Fibroblast of skin of right quadriceps (primary cell): ENCODE data around the gene TYROBP.
"Not testable (repeated sequence)": the region's sequence is repeated elsewhere in the genome, so short reads cannot be mapped to it uniquely, and the experiment has no call there.

Experiments
- DNase-seq: peaks from one replicate; pipeline ENCODE4 v3.0.0-alpha.2; 2013

Gene TYROBP

DNA sequence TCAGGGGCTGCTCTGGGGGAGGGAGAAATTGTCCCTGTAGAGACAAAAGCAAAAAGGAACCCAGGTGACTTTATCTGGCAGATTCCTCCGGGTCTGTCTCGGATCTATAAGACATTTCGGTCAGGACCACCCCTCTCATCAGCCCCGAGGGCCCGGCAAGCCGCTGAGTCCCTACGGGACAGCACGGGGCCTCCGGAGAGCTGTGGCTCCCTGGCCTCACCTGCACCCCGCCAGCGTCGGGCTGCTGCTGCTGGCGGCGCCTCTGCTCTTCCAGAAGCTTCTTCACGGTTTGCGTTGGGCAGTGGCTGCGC lies 9.6 kb downstream of the TYROBP start:
- no peak for DNase-seq

DNA sequence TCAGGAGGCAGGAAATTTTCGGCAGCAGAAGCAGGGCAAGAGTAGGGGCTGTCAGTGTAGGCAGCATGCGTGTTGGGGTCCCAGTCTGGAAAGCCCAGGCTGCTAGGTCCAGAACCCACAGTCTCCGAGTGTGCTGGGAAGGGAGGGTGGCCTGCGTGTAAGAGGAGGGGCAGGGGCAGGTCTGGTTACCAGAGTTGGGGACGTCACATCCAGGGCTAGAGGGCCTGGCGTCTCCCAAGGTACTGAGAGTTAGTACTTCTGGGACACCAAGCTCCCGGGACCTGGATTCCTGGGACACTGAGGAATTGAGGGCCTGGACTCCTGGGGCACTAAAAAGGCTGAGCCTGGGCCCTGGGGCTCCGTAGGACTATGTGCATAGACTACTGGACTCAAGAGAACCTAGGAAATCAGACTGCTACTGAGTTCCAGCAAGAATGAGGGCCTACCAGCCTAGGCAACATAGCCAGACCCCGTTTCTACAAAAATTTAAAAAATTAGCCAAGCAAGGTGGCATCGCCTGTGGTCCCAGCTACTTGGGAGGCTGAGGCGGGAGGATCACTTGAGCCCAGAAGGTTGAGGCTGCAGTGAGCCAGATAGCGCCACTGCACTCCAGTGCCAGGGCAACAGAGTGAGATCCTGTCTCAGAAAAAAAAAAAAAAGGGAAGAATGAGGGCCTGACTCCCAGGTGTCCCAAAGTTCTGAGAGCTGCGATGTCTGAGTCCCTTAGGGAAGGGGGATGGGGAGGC lies 10.2 kb downstream of the TYROBP start:
- no peak for DNase-seq

DNA sequence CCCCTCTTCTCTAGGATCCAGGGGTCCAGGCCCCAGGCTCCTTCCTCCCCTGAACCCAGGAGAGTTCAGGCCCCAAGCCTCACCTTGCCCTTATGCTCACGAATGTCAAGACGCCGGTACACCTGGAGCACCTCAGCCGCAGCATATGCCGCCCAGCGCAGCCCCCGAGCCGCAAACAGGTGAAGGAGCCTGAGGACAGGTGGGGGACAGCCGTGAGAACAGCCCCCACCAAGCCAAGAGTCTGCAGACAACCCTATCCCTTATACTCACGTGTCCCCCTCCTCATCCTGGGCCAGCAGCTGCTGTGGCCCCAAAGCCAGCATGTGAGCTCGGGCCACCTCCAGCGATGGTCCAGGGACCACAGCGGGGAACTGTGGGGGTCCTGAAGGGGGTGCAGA lies 11.5 kb downstream of the TYROBP start:
- no peak for DNase-seq

DNA sequence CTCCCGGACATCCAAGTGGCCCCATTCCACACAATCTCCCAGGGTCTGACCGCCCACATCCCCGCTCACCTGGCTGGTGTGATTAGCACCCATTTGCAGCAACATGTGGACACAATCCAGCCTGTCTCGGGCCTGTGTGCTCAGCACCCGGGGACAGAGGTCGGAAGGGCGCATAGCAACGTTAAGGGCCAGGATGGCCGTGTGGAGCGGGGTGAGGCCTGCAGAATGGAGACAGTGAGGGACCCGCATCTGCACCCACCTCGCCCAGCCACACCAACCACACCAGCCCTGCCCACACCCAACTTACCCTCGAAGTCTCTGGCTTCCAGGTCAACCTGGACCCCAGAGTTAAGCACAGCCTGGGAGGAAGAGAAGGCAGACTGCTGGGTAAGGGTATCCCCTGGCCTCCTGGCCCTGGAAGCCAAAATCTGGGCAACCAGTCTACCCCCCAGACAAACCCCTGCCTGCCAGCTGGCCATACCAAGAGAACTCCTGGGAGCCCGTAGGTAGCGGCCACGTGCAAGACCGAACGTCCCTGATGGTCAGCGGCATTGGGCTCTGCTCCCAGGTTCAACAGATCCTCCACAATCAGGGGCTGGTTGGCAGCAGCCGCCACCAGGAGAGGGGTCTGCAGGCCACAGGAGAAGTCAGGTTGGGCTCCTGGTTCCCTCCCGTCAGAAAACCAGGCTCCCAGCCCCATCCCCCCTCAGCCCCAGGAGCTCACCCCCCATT lies 12.0 kb downstream of the TYROBP start:
- DNase-seq, result no peak

DNA sequence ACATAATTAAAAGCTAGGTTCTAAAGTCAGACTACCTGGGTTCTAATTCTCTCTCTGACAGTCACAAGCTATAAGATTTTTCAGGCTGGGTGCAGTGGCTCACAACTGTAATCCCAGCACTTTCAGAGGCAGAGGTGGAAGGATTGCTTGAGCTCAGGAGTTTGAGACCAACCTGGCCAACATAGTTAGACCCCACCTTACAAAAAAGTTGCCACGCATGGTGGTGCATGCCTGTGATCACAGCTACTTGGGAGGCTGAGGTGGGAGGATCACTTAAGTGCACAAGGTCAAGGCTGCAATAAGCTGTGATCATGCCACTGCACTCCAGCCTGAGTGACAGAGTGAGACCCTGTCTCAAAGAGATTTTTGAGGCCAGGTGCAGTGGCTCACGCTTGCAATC lies 13.8 kb downstream of the TYROBP start:
- no peak for DNase-seq

DNA sequence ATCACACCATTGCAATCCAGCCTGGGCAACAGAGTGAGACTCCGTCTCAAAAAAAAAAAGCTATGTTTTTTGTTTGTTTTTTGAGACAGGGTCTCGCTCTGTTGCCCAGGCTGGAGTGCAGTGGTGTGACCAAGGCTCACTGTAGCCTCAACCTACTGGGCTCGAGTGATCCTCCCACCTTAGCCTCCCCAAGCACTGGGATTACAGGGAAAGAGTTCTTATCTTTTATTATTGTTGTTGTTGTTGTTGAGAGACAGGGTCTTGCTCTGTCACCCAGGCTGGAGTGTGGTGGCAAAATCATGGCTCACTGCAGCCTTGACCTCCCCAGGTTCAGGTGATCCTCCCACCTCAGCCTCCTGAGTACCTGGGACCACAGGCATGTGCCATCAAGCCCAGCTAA lies 16.3 kb downstream of the TYROBP start:
- DNase-seq, result not testable (repeated sequence)

DNA sequence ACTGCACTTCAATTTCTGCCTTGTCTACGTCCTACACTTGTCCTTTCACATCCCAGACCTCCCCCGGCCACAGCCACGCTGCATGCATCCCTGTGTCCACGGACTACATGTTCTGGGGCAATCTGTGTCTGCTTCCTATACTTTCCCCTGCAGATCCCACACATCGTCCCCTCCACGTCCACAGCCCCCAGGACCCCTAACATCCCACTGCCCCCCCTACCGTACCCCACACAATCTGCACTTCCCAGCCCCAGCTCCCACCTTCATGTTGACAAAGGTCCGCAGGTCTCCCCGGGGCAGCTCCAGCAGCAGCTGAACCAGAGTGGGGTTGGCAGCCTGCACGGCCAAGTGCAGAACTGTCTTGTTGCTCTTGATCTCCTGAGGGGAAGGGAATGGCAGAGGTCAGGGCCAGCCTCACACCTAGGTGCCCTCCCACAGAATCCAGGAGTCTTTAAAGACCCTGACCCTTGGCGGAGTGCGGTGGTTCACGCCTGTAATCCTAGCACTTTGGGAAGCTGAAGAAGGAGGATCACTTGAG lies 17.9 kb downstream of the TYROBP start:
- DNase-seq, result no peak

DNA sequence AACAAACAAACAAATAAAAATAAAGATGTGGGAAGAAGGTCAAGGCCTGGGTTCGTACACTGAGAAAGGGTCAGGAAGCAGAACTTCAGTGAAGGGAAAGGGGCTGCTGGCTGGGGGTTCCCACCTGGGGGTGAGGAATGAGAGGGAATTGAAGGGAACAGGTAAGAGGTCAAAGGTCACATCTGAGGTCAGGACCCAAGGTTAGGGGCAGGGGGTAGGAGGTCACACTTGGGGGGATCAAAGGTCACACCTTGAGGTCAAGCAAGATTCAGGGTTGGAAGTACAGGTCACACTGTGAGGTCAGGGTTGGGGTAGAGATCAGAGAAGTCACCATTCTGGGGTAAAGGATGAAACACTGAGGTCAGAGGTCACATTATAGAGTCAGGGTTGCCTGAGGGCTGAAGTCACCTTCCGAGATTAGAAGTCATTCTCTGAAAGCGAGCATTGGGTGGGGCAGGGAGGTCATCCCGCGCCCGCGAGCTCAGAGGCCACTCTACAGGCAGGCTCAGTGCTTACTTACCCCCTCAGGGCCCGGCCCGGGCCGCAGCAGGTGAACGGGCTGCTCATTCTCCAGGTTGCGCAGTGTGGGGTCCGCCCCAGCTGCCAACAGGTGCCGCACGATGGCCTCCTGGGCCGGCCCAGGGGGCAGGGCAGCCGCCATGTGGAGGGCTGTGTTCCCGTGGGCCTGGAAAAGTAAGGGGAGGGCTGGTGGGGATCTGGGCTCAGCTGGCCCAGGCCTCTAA lies 18.6 kb downstream of the TYROBP start:
- DNase-seq, result no peak

DNA sequence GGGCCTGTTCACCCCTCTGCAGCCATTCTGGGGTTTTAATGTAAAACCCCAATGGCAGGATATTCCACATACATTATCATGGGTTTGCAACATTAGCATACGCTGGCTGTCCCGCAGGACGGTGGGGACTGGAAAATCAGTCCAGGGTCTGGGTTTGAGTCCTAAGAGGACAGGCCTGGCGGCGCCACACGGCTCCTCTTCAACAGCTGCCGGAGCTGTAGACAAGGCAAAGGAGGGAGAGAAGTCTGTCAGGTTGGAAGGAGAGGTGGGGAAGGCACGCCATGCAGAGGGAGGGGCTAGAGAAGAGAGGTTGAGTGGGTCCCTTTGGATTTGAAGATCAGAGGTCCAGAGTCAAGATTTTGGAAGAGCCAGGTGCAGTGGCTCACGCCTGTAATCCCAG lies 19.7 kb downstream of the TYROBP start:
- DNase-seq, result no peak

DNA sequence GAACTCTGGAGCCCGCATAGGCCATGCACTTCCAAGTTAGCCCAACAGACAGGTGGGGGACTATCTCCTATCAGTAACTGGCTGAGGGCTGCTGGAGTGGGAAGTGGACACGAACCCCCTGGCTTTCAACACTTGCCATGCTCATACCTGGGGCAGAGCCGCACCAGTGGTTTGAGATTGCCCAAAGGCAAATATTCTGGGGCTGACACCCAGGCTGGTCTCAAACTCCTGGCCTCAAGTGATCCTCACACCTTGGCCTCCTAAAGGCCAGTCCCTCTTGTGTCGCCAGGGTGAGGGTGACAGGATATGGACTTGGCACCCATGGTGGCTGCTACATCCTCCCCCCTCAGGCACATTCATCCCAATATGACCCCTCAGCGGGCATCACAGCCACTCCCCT lies 20.9 kb downstream of the TYROBP start:
- no peak for DNase-seq

DNA sequence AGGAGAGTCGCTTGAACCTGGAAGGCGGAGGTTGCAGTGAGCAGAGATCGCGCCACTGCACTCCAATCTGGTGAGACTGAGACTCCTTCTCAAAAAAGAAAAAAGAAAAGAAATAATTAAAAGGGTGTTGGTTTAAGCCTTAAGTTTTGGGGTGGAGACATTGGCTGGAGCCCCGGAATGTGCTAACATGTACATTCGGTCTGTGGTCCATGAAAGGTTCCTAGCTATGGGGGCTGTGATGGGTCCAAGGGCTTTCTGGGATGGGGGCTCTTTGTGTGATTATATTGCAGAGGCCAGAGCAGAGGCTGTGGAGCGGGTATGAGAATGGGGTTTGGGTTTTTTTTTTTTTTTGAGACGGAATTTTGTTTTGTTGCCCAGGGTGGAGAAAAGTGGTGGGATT lies 22.2 kb downstream of the TYROBP start:
- DNase-seq, result no peak

DNA sequence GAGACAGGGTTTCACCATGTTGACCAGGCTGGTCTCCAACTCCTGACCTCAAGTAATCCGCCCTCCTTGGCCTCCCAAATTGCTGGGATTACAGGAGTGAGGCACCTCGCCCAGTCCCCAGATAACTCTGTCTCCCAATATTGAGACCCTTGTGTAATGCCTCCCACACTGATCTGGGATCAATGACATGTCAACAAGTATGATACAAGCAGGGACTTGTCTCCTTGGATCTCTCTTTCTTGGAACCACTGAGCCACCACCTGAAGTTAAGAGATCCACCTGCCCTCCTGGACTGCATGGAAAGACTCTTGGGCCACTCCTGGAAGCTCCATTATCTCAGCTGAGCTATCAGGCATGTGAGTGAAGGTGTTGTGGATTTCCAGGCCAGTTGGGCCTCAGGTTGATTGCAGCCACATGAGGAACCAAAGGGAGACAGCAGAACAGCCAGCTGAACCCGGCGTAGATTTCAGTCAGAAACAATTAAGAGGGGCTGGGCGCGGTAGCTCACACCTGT lies 22.8 kb downstream of the TYROBP start:
- DNase-seq, result no peak

DNA sequence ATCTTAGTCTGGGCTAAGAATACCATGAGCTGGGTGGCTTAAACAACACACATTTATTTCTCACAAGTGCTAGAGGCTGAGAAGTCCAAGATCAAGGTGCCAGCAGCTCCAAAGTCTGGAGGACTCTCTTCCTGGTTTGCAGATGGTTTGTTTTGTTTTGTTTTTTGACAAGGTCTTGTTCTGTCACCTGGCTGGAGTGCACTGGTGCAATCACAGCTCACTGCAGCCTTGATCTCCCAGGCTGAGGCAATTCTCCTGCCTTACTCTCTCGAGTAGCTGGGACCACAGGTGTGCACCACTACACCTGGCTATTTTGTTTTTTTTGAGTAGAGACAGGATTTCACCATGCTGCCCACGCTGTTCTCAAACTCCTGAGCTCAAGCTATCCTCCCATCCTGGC lies 24.2 kb downstream of the TYROBP start:
- DNase-seq, result no peak

DNA sequence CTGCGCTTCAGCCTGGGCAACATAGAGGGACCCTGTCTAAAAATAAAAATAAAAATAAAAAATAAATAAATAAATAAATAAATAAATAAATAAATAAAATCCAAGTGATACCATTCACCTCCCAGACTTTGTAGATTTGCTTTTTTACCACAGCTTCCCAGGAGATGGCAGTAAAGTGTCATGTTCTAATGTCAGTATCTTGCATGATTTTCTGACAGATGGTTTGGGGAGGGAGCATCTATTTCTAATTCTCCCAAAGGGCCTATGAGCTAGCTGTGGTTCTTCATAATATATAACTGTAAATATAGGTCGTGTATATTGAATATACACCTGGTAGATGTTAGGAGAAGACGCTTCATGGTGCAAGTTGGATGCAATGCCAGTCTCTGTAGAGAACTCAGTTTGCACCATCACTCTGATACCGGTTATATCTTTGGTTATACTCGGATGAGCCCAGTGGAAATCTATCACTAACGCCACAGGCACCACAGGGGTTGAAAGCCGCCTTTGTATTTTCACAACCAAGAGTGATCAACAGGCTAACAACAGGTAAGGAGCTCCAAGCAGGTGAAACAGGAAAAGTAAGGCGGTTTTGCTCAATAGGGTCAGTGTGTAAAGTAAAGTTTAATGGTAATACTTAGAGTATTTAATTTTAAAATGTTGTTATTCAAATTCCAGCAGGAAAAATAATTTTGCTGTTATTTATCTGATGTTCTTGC lies 25.8 kb downstream of the TYROBP start:
- peak; percentile 77 for DNase-seq

DNA sequence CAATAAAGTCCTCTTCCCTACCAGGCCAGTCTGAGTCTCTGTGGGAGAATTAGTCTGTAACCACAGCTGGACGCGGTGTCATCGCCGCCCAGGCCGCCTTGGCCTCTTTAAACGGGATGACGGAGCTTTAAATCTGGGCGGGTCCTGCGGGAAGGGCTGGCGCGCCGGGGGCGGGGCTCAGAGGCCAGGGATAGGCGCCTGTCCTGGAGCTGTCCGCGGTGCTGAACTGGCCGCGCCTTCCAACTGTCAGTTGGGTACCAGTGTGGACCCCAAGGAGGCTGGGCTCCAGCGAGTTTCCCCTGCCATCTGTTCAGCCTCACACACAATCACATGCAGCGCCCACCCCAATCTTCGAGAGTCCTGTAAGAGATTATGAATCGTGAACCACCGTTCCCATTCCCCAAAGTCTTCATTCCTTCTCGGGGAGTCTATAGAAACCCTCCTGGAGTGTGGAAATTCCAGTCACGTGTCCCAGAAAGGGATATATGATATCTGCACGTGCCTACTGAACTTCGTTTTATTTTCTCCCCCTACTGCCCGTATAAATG lies 28.3 kb downstream of the TYROBP start:
- DNase-seq, result peak; percentile 83

DNA sequence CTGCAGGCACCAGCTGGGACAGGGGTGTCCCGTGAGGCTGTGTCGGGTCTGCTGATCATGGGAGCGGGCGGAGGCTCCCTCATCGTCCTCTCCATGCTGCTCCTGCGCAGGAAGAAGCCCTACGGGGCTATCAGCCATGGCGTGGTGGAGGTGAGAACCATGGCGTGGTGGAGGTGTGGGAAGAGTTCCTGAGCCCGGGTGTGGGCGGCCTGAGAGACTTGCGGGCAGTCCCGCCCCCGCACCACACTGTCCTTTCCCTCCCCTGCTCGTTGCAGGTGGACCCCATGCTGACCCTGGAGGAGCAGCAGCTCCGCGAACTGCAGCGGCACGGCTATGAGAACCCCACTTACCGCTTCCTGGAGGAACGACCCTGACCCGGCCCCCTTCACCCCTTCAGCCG lies 29.0 kb downstream of the TYROBP start:
- DNase-seq, result no peak

DNA sequence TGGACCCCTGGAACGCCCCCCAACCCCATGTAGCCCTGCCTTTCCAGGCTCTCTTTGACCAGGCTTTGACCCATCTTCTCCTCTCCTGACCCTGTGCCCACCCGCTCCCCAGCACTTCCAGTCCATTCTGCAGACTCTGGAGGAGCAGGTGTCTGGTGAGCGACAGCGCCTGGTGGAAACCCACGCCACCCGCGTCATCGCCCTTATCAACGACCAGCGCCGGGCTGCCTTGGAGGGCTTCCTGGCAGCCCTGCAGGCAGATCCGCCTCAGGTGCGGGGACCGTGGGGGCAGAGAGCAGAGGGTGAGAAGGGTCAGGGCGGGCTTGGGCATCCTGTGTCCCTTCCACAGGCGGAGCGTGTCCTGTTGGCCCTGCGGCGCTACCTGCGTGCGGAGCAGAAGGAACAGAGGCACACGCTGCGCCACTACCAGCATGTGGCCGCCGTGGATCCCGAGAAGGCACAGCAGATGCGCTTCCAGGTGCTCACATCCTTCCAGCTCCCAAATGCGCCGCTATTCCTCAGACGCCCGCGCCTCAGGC lies 33.6 kb downstream of the TYROBP start:
- no peak for DNase-seq

DNA sequence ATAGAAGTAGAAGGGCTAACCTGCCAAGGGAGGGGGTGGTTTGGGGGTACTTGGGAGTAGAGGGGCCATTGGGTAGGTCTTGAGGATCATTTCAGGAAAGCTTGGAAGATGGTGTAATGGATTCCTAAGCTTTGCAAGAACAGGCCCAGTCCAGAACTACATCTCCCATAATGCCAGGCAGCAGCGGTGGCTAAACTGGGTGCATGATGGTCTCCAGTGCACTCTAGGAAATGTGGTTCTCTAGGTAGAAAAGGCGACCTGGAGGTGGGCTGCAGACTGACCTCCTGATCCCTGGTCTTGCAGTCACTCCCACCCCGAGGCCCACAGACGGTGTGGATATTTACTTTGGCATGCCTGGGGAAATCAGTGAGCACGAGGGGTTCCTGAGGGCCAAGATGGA lies 35.9 kb downstream of the TYROBP start:
- no peak for DNase-seq

DNA sequence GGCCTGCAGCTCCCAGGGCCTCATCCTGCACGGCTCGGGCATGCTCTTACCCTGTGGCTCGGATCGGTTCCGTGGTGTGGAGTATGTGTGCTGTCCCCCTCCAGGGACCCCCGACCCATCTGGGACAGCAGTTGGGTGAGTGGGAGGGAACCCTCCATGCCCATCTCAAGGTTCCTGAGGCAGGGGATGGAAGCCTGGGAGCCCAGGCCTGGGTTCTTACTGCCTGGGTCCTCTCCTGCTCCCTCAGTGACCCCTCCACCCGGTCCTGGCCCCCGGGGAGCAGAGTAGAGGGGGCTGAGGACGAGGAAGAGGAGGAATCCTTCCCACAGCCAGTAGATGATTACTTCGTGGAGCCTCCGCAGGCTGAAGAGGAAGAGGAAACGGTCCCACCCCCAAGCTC lies 36.5 kb downstream of the TYROBP start:
- no peak for DNase-seq

DNA sequence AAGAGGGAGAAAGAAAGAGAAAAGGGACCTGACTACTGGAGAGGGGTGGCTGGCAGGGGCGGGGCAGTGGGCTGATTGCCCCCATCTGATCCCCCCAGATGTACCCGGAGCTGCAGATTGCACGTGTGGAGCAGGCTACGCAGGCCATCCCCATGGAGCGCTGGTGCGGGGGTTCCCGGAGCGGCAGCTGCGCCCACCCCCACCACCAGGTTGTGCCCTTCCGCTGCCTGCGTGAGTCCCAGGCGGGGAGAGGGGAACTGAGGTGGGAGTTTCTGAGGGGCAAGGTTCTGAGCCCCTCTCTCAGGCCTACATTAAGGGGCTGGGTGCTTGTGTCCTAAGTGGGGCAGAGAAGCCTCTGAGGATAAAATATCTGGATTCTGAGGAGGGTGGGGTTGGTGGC lies 37.3 kb downstream of the TYROBP start:
- DNase-seq, result no peak

DNA sequence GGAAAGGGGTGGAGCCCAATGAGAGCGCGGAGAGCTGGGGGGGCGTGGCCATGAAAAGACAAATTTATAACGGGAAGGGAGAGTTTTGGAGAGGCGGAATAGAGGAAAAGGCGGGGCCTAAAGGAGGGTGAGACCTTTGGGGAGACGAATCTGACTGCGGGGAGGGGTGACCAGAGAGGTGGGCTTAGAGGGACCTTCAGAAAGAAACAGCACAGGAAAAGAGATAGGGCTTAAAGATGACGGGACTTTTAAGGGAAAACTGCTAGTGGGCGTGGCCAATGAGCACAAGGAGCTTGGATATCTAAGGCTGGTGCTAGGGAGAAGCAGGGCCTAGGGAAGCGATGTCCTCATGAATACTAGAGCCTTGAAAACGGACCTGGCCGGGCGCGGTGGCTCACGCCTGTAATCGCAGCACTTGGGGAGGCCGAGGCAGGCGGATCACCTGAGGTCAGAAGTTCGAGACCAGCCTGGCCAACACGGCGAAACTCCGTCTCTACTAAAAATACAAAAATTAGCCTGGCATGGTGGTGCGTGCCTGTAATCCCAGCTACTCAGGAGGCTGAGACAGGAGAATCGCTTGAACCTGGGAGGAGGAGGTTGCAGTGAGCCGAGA lies 37.9 kb downstream of the TYROBP start:
- peak; percentile 45 for DNase-seq
